Measurements from ENCODE around the gene PANK2. TPM values are rescaled to one million over a fixed set of nuclear protein-coding genes. Genes with fewer than 3 reads are reported as not detected.

The PANK2 gene
- total RNA-seq, 1 experiment from 2014 or later = 50.8 TPM

- Histone ChIP-seq H3K9ac (ENCODE audit: low read length) (no peak overlapping the region), H3K4me1 (ENCODE audit: insufficient read depth, low read length) (peaks cover 8% of the 10 kb centered on the region; the same call in 1 of the 2 replicates), H4K20me1 (ENCODE audit: low read length) (no peaks in the 10 kb centered on the region), H3K27me3 (ENCODE audit: low read length) (no peaks in the 10 kb centered on the region), H3K9me3 (ENCODE audit: low read length) (no peaks in the 10 kb centered on the region), H3K36me3 (ENCODE audit: low read depth, low read length) (peaks cover 6% of the 10 kb centered on the region; the same call in 1 of the 2 replicates), H3K4me3 (ENCODE audit: low read length) (no peak overlapping the region), H2AFZ (ENCODE audit: low read length) (no peak overlapping the region), H3K27ac (ENCODE audit: low read length) (no peak overlapping the region), H3F3A (ENCODE audit: low read length, unreplicated experiment) (no peaks in the 10 kb centered on the region), H3K79me2 (ENCODE audit: low read length) (no peaks in the 10 kb centered on the region), H3K4me2 (ENCODE audit: low read length) (no peak overlapping the region), H3K9me2 (replicated peaks; ENCODE audit: low read length) (no peaks in the 10 kb centered on the region)
- DNase-seq = no peak
- ChIA-PET POLR2A (ENCODE audit: unreplicated experiment) (no interaction called here), CTCF (no interaction called here)
- intact Hi-C loops (cut with micrococcal nuclease) = no loop called here
- no TSS peak for BruUV-seq (replicated peaks)
- TF ChIP-seq EZH2phosphoT487 (IDR thresholded peaks at IDR 0.05; ENCODE audit: borderline replicate concordance, low read length) = no peak
- TF ChIP-seq, protein P1, sequence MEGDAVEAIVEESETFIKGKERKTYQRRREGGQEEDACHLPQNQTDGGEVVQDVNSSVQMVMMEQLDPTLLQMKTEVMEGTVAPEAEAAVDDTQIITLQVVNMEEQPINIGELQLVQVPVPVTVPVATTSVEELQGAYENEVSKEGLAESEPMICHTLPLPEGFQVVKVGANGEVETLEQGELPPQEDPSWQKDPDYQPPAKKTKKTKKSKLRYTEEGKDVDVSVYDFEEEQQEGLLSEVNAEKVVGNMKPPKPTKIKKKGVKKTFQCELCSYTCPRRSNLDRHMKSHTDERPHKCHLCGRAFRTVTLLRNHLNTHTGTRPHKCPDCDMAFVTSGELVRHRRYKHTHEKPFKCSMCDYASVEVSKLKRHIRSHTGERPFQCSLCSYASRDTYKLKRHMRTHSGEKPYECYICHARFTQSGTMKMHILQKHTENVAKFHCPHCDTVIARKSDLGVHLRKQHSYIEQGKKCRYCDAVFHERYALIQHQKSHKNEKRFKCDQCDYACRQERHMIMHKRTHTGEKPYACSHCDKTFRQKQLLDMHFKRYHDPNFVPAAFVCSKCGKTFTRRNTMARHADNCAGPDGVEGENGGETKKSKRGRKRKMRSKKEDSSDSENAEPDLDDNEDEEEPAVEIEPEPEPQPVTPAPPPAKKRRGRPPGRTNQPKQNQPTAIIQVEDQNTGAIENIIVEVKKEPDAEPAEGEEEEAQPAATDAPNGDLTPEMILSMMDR (conservative IDR thresholded peaks at IDR 0.05; ENCODE audit: low read depth, low read length) = no peak
- no peak for TF ChIP-seq EZH2 (IDR thresholded peaks at IDR 0.05; ENCODE audit: low read length, unreplicated experiment)
- ATAC-seq = no peak
Measured at GRCh38 chr20:3935295-3935955, 46.2 kb downstream of the PANK2 start.

- Histone ChIP-seq H3K9ac (ENCODE audit: low read length) (no peak overlapping the region), H3K9me2 (replicated peaks; ENCODE audit: low read length) (no peaks in the 10 kb centered on the region)
- intact Hi-C loops (cut with micrococcal nuclease) = no loop called here
Measured at GRCh38 chr20:3935956-3936340, 46.8 kb downstream of the PANK2 start.

DNA sequence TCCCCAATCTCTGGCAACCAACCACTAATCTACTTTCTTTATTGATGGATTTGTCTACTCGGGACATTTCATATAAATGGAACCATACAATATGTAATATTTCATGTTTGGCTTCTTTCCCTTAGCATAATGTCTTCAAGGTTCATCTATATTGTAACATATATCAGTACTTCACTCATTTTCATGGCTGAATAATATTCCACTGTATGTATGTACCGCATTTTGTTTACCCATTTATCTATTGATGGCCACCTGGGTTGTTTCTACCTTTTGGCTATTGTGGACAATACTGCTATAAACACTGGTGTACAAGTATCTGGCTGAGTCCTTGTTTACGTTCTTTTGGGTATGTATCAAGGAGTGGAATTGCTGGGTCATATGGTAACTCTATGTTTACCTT, 48.4 kb downstream of the PANK2 start:
- H3K9me3 ChIP-seq (ENCODE audit: low read length) = no peaks in the 10 kb centered on the region
- H3K4me1 ChIP-seq (ENCODE audit: insufficient read depth, low read length) = peaks cover 5% of the 10 kb centered on the region; the same call in 1 of the 2 replicates
- no peak overlapping the region for H3K4me2 ChIP-seq (ENCODE audit: low read length)
- no peaks in the 10 kb centered on the region for H3K9me2 ChIP-seq (replicated peaks; ENCODE audit: low read length)
- H3K79me2 ChIP-seq (ENCODE audit: low read length) = no peaks in the 10 kb centered on the region
- no peak overlapping the region for H3K4me3 ChIP-seq (ENCODE audit: low read length)
- no peaks in the 10 kb centered on the region for H3F3A ChIP-seq (ENCODE audit: low read length, unreplicated experiment)
- BruUV-seq (replicated peaks) = no TSS peak
- H3K27ac ChIP-seq (ENCODE audit: low read length) = no peak overlapping the region
- peaks cover 6% of the 10 kb centered on the region; the same call in 1 of the 2 replicates for H3K36me3 ChIP-seq (ENCODE audit: low read depth, low read length)
- H3K9ac ChIP-seq (ENCODE audit: low read length) = no peak overlapping the region
- H3K27me3 ChIP-seq (ENCODE audit: low read length) = no peaks in the 10 kb centered on the region
- POLR2A ChIA-PET (ENCODE audit: unreplicated experiment) = no interaction called here
- TF ChIP-seq, protein P1 (conservative IDR thresholded peaks at IDR 0.05; ENCODE audit: low read depth, low read length) = no peak
- TF ChIP-seq EZH2 (IDR thresholded peaks at IDR 0.05; ENCODE audit: low read length, unreplicated experiment) (no peak), EZH2phosphoT487 (IDR thresholded peaks at IDR 0.05; ENCODE audit: borderline replicate concordance, low read length) (no peak)
- DNase-seq (no peak), ATAC-seq (no peak)
- H2AFZ ChIP-seq (ENCODE audit: low read length) = no peak overlapping the region
- intact Hi-C loops (cut with micrococcal nuclease) = no loop called here
- CTCF ChIA-PET = no interaction called here
- no peaks in the 10 kb centered on the region for H4K20me1 ChIP-seq (ENCODE audit: low read length)

More at GRCh38 chr20:3935956-3936340, 46.8 kb downstream of the PANK2 start:
- H3K4me2 ChIP-seq (ENCODE audit: low read length) = no peak overlapping the region
- H3K79me2 ChIP-seq (ENCODE audit: low read length) = no peaks in the 10 kb centered on the region
- peaks cover 8% of the 10 kb centered on the region; the same call in 1 of the 2 replicates for H3K4me1 ChIP-seq (ENCODE audit: insufficient read depth, low read length)
- CTCF ChIA-PET = no interaction called here
- no peak overlapping the region for H2AFZ ChIP-seq (ENCODE audit: low read length)
- ATAC-seq = no peak
- no peaks in the 10 kb centered on the region for H3K27me3 ChIP-seq (ENCODE audit: low read length)
- no peaks in the 10 kb centered on the region for H4K20me1 ChIP-seq (ENCODE audit: low read length)
- no peak for DNase-seq
- peaks cover 6% of the 10 kb centered on the region; the same call in 1 of the 2 replicates for H3K36me3 ChIP-seq (ENCODE audit: low read depth, low read length)
- H3F3A ChIP-seq (ENCODE audit: low read length, unreplicated experiment) = no peaks in the 10 kb centered on the region
- TF ChIP-seq EZH2phosphoT487 (IDR thresholded peaks at IDR 0.05; ENCODE audit: borderline replicate concordance, low read length) (no peak), EZH2 (IDR thresholded peaks at IDR 0.05; ENCODE audit: low read length, unreplicated experiment) (no peak)
- TF ChIP-seq, protein P1 (conservative IDR thresholded peaks at IDR 0.05; ENCODE audit: low read depth, low read length) = no peak
- no peak overlapping the region for H3K4me3 ChIP-seq (ENCODE audit: low read length)
- POLR2A ChIA-PET (ENCODE audit: unreplicated experiment) = no interaction called here
- no peak overlapping the region for H3K27ac ChIP-seq (ENCODE audit: low read length)
- no TSS peak for BruUV-seq (replicated peaks)
- H3K9me3 ChIP-seq (ENCODE audit: low read length) = no peaks in the 10 kb centered on the region

Measured in PC-3 (cell line).